ENCODE measurements around the gene ARMC3.

The ARMC3 gene

GRCh38 chr10:22911889-22912762 is 15.7 kb upstream of the ARMC3 start:
- Histone ChIP-seq H2AFZ (no peak overlapping the region), H3K9ac (no peak overlapping the region), H3K4me2 (ENCODE audit: low read length) (no peak overlapping the region), H3K4me3 (ENCODE audit: low read depth, low read length) (no peak overlapping the region), H3K27me3 (ENCODE audit: control insufficient read depth, insufficient read depth, low read length) (no peaks in the 10 kb centered on the region), H3K9me3 (ENCODE audit: control insufficient read depth, low read length) (no peaks in the 10 kb centered on the region), H3K27ac (no peak overlapping the region), H3K36me3 (ENCODE audit: control insufficient read depth, insufficient read depth, low read length) (no peaks in the 10 kb centered on the region), H3K4me1 (no peaks in the 10 kb centered on the region), H3K79me2 (no peaks in the 10 kb centered on the region)
- no peak for TF ChIP-seq CTCF (IDR thresholded peaks at IDR 0.05)

- no peak overlapping the region for H3K9ac ChIP-seq
- no peak overlapping the region for H3K4me2 ChIP-seq (ENCODE audit: low read length)
- no peaks in the 10 kb centered on the region for H3K36me3 ChIP-seq (ENCODE audit: control insufficient read depth, insufficient read depth, low read length)
- no peak overlapping the region for H3K4me3 ChIP-seq (ENCODE audit: low read depth, low read length)
- no peaks in the 10 kb centered on the region for H3K27me3 ChIP-seq (ENCODE audit: control insufficient read depth, insufficient read depth, low read length)
- no peak overlapping the region for H3K27ac ChIP-seq
- H3K9me3 ChIP-seq (ENCODE audit: control insufficient read depth, low read length): no peaks in the 10 kb centered on the region
- H3K79me2 ChIP-seq: no peaks in the 10 kb centered on the region
- no peaks in the 10 kb centered on the region for H3K4me1 ChIP-seq
- no peak for TF ChIP-seq CTCF (IDR thresholded peaks at IDR 0.05)
- no peak overlapping the region for H2AFZ ChIP-seq
Measured at GRCh38 chr10:22912763-22913384, 15.0 kb upstream of the ARMC3 start.

- no peaks in the 10 kb centered on the region for H3K27me3 ChIP-seq (ENCODE audit: control insufficient read depth, insufficient read depth, low read length)
- no peak overlapping the region for H3K27ac ChIP-seq
- no peak overlapping the region for H2AFZ ChIP-seq
- TF ChIP-seq CTCF (IDR thresholded peaks at IDR 0.05): no peak
- H3K4me1 ChIP-seq: no peaks in the 10 kb centered on the region
- H3K9me3 ChIP-seq (ENCODE audit: control insufficient read depth, low read length): no peaks in the 10 kb centered on the region
- H3K4me3 ChIP-seq (ENCODE audit: low read depth, low read length): no peak overlapping the region
- H3K4me2 ChIP-seq (ENCODE audit: low read length): no peak overlapping the region
- H3K36me3 ChIP-seq (ENCODE audit: control insufficient read depth, insufficient read depth, low read length): no peaks in the 10 kb centered on the region
- H3K9ac ChIP-seq: no peak overlapping the region
- no peaks in the 10 kb centered on the region for H3K79me2 ChIP-seq
Measured at GRCh38 chr10:22913474-22914092, 14.3 kb upstream of the ARMC3 start.

GRCh38 chr10:22915314-22915713 is 12.5 kb upstream of the ARMC3 start:
- TF ChIP-seq CTCF (IDR thresholded peaks at IDR 0.05): no peak
- no peaks in the 10 kb centered on the region for H3K36me3 ChIP-seq (ENCODE audit: control insufficient read depth, insufficient read depth, low read length)
- no peak overlapping the region for H2AFZ ChIP-seq
- H3K4me3 ChIP-seq (ENCODE audit: low read depth, low read length): no peak overlapping the region
- H3K27me3 ChIP-seq (ENCODE audit: control insufficient read depth, insufficient read depth, low read length): no peaks in the 10 kb centered on the region
- H3K27ac ChIP-seq: no peak overlapping the region
- no peak overlapping the region for H3K4me2 ChIP-seq (ENCODE audit: low read length)
- H3K79me2 ChIP-seq: no peaks in the 10 kb centered on the region
- no peaks in the 10 kb centered on the region for H3K4me1 ChIP-seq
- H3K9me3 ChIP-seq (ENCODE audit: control insufficient read depth, low read length): no peaks in the 10 kb centered on the region
- no peak overlapping the region for H3K9ac ChIP-seq

Data from parathyroid adenoma (tissue), 2 donors.